Measurements from ENCODE around the gene PCDHGA12. TPM values are rescaled to one million over a fixed set of nuclear protein-coding genes. Genes with fewer than 3 reads are reported as not detected.

The PCDHGA12 gene
- total and polyA plus RNA-seq, 10 of the 15 experiments (the other 5 are each of a cell fraction or from before 2014, with no cell fraction given) = 0.04 to 0.79 (median 0.36) TPM; not detected in 2

DNA sequence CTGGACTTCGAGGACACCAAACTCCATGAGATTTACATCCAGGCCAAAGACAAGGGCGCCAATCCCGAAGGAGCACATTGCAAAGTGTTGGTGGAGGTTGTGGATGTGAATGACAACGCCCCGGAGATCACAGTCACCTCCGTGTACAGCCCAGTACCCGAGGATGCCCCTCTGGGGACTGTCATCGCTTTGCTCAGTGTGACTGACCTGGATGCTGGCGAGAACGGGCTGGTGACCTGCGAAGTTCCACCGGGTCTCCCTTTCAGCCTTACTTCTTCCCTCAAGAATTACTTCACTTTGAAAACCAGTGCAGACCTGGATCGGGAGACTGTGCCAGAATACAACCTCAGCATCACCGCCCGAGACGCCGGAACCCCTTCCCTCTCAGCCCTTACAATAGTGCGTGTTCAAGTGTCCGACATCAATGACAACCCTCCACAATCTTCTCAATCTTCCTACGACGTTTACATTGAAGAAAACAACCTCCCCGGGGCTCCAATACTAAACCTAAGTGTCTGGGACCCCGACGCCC lies 46.8 kb downstream of the PCDHGA12 start:
- peak; percentile 24 for ATAC-seq
- peak overlapping the region; percentile 77 for H3K4me3 ChIP-seq
- H3K36me3 ChIP-seq (ENCODE audit: control insufficient read depth in 2 of 2, insufficient read depth in 2 of 2, low read length in 1 of 2) = no peaks in the 10 kb centered on the region
- RAD21 ChIA-PET (ENCODE audit: unreplicated experiment) = interaction anchor here (0.9 to 4.9 kb wide), 10 partner anchors 12 to 87 kb away, joined by 3 to 109 read pairs (median 18); partner anchors contain the start of genes PCDHGA10, PCDHGA11, PCDHGB7 and PCDHGC5
- H3K4me1 ChIP-seq (ENCODE audit: control insufficient read depth, insufficient read depth, low read length) = peaks cover 19% of the 10 kb centered on the region
- H3K27me3 ChIP-seq (replicated peaks in 1 of 2; ENCODE audit: control insufficient read depth in 2 of 2, insufficient read depth in 2 of 2, low read length in 1 of 2) = no peaks in the 10 kb centered on the region; a peak in 1 of 4 replicates
- DNase-seq (ENCODE audit: low read depth, low spot score) = no peak
- TF ChIP-seq POLR2AphosphoS2 (IDR thresholded peaks at IDR 0.05; ENCODE audit: low read depth, low read length) = no peak
- intact Hi-C loops (cut with micrococcal nuclease; ENCODE audit: unreplicated experiment) = no loop called here
- in situ Hi-C loops (cut with MboI) = loop anchor here (5.0 kb wide), 1 partner anchor 50 kb away; no protein-coding TSS in a partner anchor
- no peak overlapping the region for H2AFZ ChIP-seq (ENCODE audit: control insufficient read depth, low read depth, low read length)
- WGBS (ENCODE audit: insufficient coverage, insufficient replicate concordance, low lambda C conversion rate, missing lambda C conversion rate) = 72% methylated on average over 24 of the region's 24 CpGs
- H3K9ac ChIP-seq (ENCODE audit: control insufficient read depth, insufficient read depth, low read length) = no peak overlapping the region
- H3K4me2 ChIP-seq (ENCODE audit: control insufficient read depth, insufficient read depth) = peak overlapping the region; percentile 80
- H3K79me2 ChIP-seq (ENCODE audit: control insufficient read depth, insufficient read depth, low read length) = no peaks in the 10 kb centered on the region
- no peaks in the 10 kb centered on the region for H3K9me3 ChIP-seq (replicated peaks; ENCODE audit: control insufficient read depth, insufficient read depth, low read length)
- FAIRE-seq = no peak
- SMC1A ChIA-PET (ENCODE audit: uncharacterized antibody, unreplicated experiment) = interaction anchor here (1.0 to 6.6 kb wide), 7 partner anchors 12 to 87 kb away, joined by 3 to 117 read pairs (median 27); partner anchors contain the start of gene PCDHGC5
- CTCF ChIA-PET = interaction anchor here (0.9 to 8.5 kb wide), 13 partner anchors 12 to 157 kb away, joined by 4 to 213 read pairs (median 18); partner anchors contain the start of genes PCDHGA11, PCDHGA12, PCDHGB6 and PCDHGB7
- H4K20me1 ChIP-seq (ENCODE audit: control insufficient read depth, insufficient read depth) = no peaks in the 10 kb centered on the region
- H3K27ac ChIP-seq (ENCODE audit: control insufficient read depth, insufficient read depth) = no peak overlapping the region
- BruUV-seq (replicated peaks) = no TSS peak
- POLR2A ChIA-PET = interaction anchor here (1.4 kb wide), 1 partner anchor 34 kb away, joined by 3 read pairs; no protein-coding TSS in a partner anchor

DNA sequence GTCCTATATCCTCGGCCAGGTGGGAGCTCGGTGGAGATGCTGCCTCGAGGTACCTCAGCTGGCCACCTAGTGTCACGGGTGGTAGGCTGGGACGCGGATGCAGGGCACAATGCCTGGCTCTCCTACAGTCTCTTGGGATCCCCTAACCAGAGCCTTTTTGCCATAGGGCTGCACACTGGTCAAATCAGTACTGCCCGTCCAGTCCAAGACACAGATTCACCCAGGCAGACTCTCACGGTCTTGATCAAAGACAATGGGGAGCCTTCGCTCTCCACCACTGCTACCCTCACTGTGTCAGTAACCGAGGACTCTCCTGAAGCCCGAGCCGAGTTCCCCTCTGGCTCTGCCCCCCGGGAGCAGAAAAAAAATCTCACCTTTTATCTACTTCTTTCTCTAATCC lies 47.5 kb downstream of the PCDHGA12 start:
- H3K4me3 ChIP-seq = peak overlapping the region; percentile 77; the same call in 1 of the 2 replicates
- ChIA-PET POLR2A (no interaction called here), RAD21 (ENCODE audit: unreplicated experiment) (interaction anchor here (1.2 to 4.9 kb wide), 4 partner anchors 33 to 86 kb away, joined by 3 to 109 read pairs (median 27); partner anchors contain the start of gene PCDHGA12), SMC1A (ENCODE audit: uncharacterized antibody, unreplicated experiment) (interaction anchor here (1.0 to 6.6 kb wide), 5 partner anchors 15 to 80 kb away, joined by 3 to 117 read pairs (median 4); no protein-coding TSS in a partner anchor), CTCF (interaction anchor here (1.3 to 8.5 kb wide), 6 partner anchors 12 to 87 kb away, joined by 5 to 213 read pairs (median 51); partner anchors contain the start of genes PCDHGA11 and PCDHGC5)
- BruUV-seq (replicated peaks) = no TSS peak
- no peak overlapping the region for H2AFZ ChIP-seq (ENCODE audit: control insufficient read depth, low read depth, low read length)
- H3K27me3 ChIP-seq (replicated peaks in 1 of 2; ENCODE audit: control insufficient read depth in 2 of 2, insufficient read depth in 2 of 2, low read length in 1 of 2) = no peaks in the 10 kb centered on the region; a peak in 1 of 4 replicates
- no peaks in the 10 kb centered on the region for H3K79me2 ChIP-seq (ENCODE audit: control insufficient read depth, insufficient read depth, low read length)
- no peak for ATAC-seq
- H3K9ac ChIP-seq (ENCODE audit: control insufficient read depth, insufficient read depth, low read length) = no peak overlapping the region
- no peak overlapping the region for H3K27ac ChIP-seq (ENCODE audit: control insufficient read depth, insufficient read depth)
- H3K9me3 ChIP-seq (replicated peaks; ENCODE audit: control insufficient read depth, insufficient read depth, low read length) = no peaks in the 10 kb centered on the region
- in situ Hi-C loops (cut with MboI) = loop anchor here (5.0 kb wide), 1 partner anchor 49 kb away; no protein-coding TSS in a partner anchor
- H3K4me1 ChIP-seq (ENCODE audit: control insufficient read depth, insufficient read depth, low read length) = peaks cover 19% of the 10 kb centered on the region
- no peak for FAIRE-seq
- peak overlapping the region; percentile 80; the same call in 1 of the 2 replicates for H3K4me2 ChIP-seq (ENCODE audit: control insufficient read depth, insufficient read depth)
- 66% methylated on average over 13 of the region's 13 CpGs for WGBS (ENCODE audit: insufficient coverage, insufficient replicate concordance, low lambda C conversion rate, missing lambda C conversion rate)
- DNase-seq (ENCODE audit: low read depth, low spot score) = no peak
- intact Hi-C loops (cut with micrococcal nuclease; ENCODE audit: unreplicated experiment) = no loop called here
- no peaks in the 10 kb centered on the region for H3K36me3 ChIP-seq (ENCODE audit: control insufficient read depth in 2 of 2, insufficient read depth in 2 of 2, low read length in 1 of 2)
- no peaks in the 10 kb centered on the region for H4K20me1 ChIP-seq (ENCODE audit: control insufficient read depth, insufficient read depth)
- TF ChIP-seq IKZF2 (IDR thresholded peaks at IDR 0.05) (no peak), ZZZ3 (IDR thresholded peaks at IDR 0.05; ENCODE audit: control insufficient read depth, insufficient read length, low read depth) (no peak), ZNF384 (IDR thresholded peaks at IDR 0.05; ENCODE audit: borderline replicate concordance, low read depth, low read length) (no peak), ETV6 (conservative IDR thresholded peaks at IDR 0.05 in 1 of 2, IDR thresholded peaks at IDR 0.05 in 1 of 2; ENCODE audit: borderline replicate concordance in 1 of 2, low read depth in 1 of 2) (no peak), RAD21 (IDR thresholded peaks at IDR 0.05; ENCODE audit: insufficient read depth, low read depth, low read length) (no peak)
- TF ChIP-seq, protein P1, sequence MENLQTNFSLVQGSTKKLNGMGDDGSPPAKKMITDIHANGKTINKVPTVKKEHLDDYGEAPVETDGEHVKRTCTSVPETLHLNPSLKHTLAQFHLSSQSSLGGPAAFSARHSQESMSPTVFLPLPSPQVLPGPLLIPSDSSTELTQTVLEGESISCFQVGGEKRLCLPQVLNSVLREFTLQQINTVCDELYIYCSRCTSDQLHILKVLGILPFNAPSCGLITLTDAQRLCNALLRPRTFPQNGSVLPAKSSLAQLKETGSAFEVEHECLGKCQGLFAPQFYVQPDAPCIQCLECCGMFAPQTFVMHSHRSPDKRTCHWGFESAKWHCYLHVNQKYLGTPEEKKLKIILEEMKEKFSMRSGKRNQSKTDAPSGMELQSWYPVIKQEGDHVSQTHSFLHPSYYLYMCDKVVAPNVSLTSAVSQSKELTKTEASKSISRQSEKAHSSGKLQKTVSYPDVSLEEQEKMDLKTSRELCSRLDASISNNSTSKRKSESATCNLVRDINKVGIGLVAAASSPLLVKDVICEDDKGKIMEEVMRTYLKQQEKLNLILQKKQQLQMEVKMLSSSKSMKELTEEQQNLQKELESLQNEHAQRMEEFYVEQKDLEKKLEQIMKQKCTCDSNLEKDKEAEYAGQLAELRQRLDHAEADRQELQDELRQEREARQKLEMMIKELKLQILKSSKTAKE (IDR thresholded peaks at IDR 0.05; ENCODE audit: low read depth, poor library complexity, severe bottlenecking) = no peak
- TF ChIP-seq, protein P2, sequence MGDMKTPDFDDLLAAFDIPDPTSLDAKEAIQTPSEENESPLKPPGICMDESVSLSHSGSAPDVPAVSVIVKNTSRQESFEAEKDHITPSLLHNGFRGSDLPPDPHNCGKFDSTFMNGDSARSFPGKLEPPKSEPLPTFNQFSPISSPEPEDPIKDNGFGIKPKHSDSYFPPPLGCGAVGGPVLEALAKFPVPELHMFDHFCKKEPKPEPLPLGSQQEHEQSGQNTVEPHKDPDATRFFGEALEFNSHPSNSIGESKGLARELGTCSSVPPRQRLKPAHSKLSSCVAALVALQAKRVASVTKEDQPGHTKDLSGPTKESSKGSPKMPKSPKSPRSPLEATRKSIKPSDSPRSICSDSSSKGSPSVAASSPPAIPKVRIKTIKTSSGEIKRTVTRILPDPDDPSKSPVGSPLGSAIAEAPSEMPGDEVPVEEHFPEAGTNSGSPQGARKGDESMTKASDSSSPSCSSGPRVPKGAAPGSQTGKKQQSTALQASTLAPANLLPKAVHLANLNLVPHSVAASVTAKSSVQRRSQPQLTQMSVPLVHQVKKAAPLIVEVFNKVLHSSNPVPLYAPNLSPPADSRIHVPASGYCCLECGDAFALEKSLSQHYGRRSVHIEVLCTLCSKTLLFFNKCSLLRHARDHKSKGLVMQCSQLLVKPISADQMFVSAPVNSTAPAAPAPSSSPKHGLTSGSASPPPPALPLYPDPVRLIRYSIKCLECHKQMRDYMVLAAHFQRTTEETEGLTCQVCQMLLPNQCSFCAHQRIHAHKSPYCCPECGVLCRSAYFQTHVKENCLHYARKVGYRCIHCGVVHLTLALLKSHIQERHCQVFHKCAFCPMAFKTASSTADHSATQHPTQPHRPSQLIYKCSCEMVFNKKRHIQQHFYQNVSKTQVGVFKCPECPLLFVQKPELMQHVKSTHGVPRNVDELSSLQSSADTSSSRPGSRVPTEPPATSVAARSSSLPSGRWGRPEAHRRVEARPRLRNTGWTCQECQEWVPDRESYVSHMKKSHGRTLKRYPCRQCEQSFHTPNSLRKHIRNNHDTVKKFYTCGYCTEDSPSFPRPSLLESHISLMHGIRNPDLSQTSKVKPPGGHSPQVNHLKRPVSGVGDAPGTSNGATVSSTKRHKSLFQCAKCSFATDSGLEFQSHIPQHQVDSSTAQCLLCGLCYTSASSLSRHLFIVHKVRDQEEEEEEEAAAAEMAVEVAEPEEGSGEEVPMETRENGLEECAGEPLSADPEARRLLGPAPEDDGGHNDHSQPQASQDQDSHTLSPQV (IDR thresholded peaks at IDR 0.05) = no peak

Data from GM12878 (cell line).